HEK293T (cell line): Measurements from ENCODE around the gene CCDC171.
A peak's percentile ranks its signal among the peaks of the same experiment; 100 is the strongest.

Source experiments
- CTCF ChIA-PET: fragments of 350-600 bp; formaldehyde crosslinking; extraction: SDS; loops from one replicate; lab custom pipeline; 2021; ENCODE audit warnings: antibody characterized with exemption, inconsistent platforms; lab: Yijun Ruan, JAX
- POLR2A ChIA-PET: fragments of 350-600 bp; formaldehyde crosslinking; extraction: SDS; loops from one replicate; lab custom pipeline; 2020; ENCODE audit warnings: antibody characterized with exemption, inconsistent platforms; lab: Yijun Ruan, JAX
- DNase-seq: peaks from one replicate; pipeline ENCODE4 v3.0.0; 2012; ENCODE audit warnings: mixed read lengths; ENCODE audit errors: extremely low spot score
- ARNT ChIP-seq: fragments of 450-650 bp; IDR thresholded peaks from 2 replicates; pipeline ENCODE4 v1.6.1; 2017; ENCODE audit warnings: mild to moderate bottlenecking
- BHLHE40 ChIP-seq: fragments of 450-650 bp; IDR thresholded peaks from 2 replicates; pipeline ENCODE4 v1.6.1; 2016; ENCODE audit warnings: mild to moderate bottlenecking, moderate library complexity, borderline replicate concordance
- CTBP1 ChIP-seq: fragments of 450-650 bp; IDR thresholded peaks from 2 replicates; pipeline ENCODE4 v1.6.1; 2016; ENCODE audit warnings: borderline replicate concordance
- ELF4 ChIP-seq: fragments of 450-650 bp; IDR thresholded peaks from 2 replicates; pipeline ENCODE4 v1.6.1; 2017; ENCODE audit warnings: antibody characterized with exemption
- FOXA1 ChIP-seq: fragments of 450-650 bp; IDR thresholded peaks from 2 replicates; pipeline ENCODE4 v1.6.1; 2016; ENCODE audit warnings: mild to moderate bottlenecking
- FOXK2 ChIP-seq: fragments of 450-650 bp; IDR thresholded peaks from 2 replicates; pipeline ENCODE4 v1.6.1; 2016; ENCODE audit warnings: mild to moderate bottlenecking
- FOXM1 ChIP-seq: fragments of 450-650 bp; IDR thresholded peaks from 2 replicates; pipeline ENCODE4 v1.6.1; 2017; ENCODE audit warnings: mild to moderate bottlenecking, borderline replicate concordance
- HDGF ChIP-seq: fragments of 450-650 bp; IDR thresholded peaks from 2 replicates; pipeline ENCODE4 v1.6.1; 2017; ENCODE audit warnings: antibody characterized with exemption, borderline replicate concordance
- L3MBTL2 ChIP-seq: fragments of 450-650 bp; conservative IDR thresholded peaks from 2 replicates; pipeline ENCODE4 v1.6.1; 2016; ENCODE audit warnings: mild to moderate bottlenecking
- LEF1 ChIP-seq: fragments of 450-650 bp; IDR thresholded peaks from 2 replicates; pipeline ENCODE4 v1.6.1; 2017; ENCODE audit warnings: mild to moderate bottlenecking, borderline replicate concordance
- NFRKB ChIP-seq: fragments of 450-650 bp; IDR thresholded peaks from 2 replicates; pipeline ENCODE4 v1.6.1; 2016; ENCODE audit warnings: mild to moderate bottlenecking, moderate library complexity
- SP1 ChIP-seq: fragments of 450-650 bp; IDR thresholded peaks from 2 replicates; pipeline ENCODE4 v1.6.1; 2017
- SUZ12 ChIP-seq: fragments of 450-650 bp; IDR thresholded peaks from 2 replicates; pipeline ENCODE4 v1.6.1; 2016; ENCODE audit warnings: mild to moderate bottlenecking
- TARDBP ChIP-seq: fragments of 450-650 bp; IDR thresholded peaks from 2 replicates; pipeline ENCODE4 v1.6.1; 2016
- ZNF384 ChIP-seq: fragments of 450-650 bp; IDR thresholded peaks from 2 replicates; pipeline ENCODE4 v1.6.1; 2016
- TF ChIP-seq, protein P1 (sequence below): fragments of 450-650 bp; IDR thresholded peaks from 2 replicates; pipeline ENCODE4 v1.6.1; 2016

The CCDC171 gene

GRCh38 chr9:15552636-15553527 lies at the start of gene CCDC171:
Gene CCDC171, plus strand, starts transcription at chr9:15553043. Its CDS starts 11,046 bp downstream, at chr9:15564089.
- no peak for TF ChIP-seq FOXM1
- TF ChIP-seq ZNF384, result no peak
- TF ChIP-seq SP1, result no peak
- TF ChIP-seq FOXA1, result no peak
- TF ChIP-seq ELF4, result peak; percentile 21; the same call in 1 of the 2 replicates
- TF ChIP-seq SUZ12, result no peak
- TF ChIP-seq NFRKB, result no peak
- peak; percentile 65 for TF ChIP-seq L3MBTL2
- TF ChIP-seq, protein P1, sequence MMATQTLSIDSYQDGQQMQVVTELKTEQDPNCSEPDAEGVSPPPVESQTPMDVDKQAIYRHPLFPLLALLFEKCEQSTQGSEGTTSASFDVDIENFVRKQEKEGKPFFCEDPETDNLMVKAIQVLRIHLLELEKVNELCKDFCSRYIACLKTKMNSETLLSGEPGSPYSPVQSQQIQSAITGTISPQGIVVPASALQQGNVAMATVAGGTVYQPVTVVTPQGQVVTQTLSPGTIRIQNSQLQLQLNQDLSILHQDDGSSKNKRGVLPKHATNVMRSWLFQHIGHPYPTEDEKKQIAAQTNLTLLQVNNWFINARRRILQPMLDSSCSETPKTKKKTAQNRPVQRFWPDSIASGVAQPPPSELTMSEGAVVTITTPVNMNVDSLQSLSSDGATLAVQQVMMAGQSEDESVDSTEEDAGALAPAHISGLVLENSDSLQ, result no peak
- TF ChIP-seq CTBP1, result 0 out of 2 replicates have a peak, but pooled peaks have one; percentile 27
- no peak for TF ChIP-seq BHLHE40
- no peak for TF ChIP-seq FOXK2
- no peak for TF ChIP-seq HDGF
- no peak for TF ChIP-seq LEF1
- peak; percentile 89 for DNase-seq
- ChIA-PET CTCF (interaction anchor here (0.8 to 1.1 kb wide), 3 partner anchors 53 to 70 kb away, joined by 5 to 9 read pairs (median 5); no protein-coding TSS in a partner anchor), POLR2A (interaction anchor here (0.7 to 2.3 kb wide), 13 partner anchors 8 to 131 kb away, joined by 3 to 43 read pairs (median 4); partner anchors contain the start of gene PSIP1)

DNA sequence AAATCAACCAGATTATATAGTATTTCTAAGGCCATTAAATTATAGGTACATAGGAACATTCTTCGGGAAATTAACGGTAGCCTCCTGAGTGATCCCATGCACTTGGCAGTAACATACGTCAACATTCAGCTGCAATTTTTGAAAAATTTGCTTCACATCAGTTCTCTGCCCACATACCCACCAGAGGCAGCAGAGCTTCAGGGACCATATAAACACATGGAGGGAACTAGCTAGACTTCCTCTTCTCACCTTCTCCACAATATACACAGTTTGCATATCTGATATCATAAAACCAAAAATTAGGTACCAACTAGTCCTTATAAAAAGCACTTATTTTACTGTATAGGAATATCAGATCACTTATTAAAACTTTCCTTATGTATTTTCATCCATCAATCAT lies 46.9 kb upstream of the CCDC171 start:
- ChIA-PET POLR2A (no interaction called here), CTCF (no interaction called here)
- TF ChIP-seq CTBP1 (no peak), SP1 (no peak), FOXA1 (no peak), FOXM1 (no peak), ZNF384 (no peak), FOXK2 (no peak), SUZ12 (no peak), HDGF (no peak)
- TF ChIP-seq, protein P1, result no peak
- DNase-seq, result no peak

DNA sequence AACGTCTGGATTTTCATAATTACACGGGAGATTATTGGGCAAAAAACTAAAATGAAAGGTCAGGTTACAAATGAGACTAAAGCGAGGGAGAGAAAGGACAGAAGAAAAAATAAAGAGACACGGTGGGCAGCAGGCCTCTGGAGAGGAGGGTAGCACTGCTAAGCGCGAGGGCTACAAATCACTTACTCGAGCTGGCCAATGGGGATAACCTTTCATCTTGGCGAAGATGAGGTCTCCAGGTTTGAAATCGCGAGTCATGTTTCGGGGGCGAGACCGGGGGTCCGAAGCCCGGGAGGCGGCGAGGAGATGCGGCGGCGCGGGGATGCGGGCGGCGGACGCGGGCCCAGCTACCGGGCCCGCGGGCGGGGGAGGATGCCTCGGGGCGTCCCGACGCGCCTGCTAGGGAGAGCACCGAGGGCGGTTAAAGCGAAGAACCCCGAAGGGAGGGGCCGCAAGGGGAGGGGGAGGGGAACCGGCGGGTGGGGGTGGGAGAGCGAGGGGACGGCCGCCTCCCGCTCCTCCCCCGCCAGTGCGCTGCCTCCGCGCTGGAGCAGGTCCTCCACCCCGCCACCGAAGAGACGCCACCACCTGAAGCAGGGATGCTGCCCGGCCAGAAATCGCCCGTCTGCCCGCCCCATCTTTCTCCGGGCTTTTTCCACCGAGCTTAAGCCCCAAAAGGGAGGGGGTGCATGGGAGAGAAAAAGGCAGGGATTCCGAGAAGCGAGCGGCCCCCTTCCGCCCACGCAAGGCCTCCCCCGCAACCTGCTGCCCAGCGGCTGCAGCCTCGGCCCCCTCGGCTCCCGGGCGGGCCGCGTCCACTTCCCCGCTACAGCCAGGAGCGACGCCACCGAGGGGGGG lies 42.7 kb upstream of the CCDC171 start:
- ChIA-PET CTCF (no interaction called here), POLR2A (interaction anchor here (4.5 kb wide), 1 partner anchor 43 kb away, joined by 43 read pairs; the partner anchor contains the start of gene CCDC171)
- DNase-seq, result peak; percentile 48

GRCh38 chr9:15510789-15511575 lies 41.9 kb upstream of the CCDC171 start, which contains the start of gene PSIP1:
Gene PSIP1, minus strand, starts transcription at chr9:15510970. Its CDS starts 782 bp downstream, at chr9:15510188.
- DNase-seq, result peak; percentile 67
- CTCF ChIA-PET, result interaction anchor here (0.7 kb wide), 1 partner anchor 233 kb away, joined by 3 read pairs; no protein-coding TSS in a partner anchor

More for the DNA sequence above, 42.7 kb upstream of the CCDC171 start:
- no peak for TF ChIP-seq ZNF384
- TF ChIP-seq, protein P1, result peak; percentile 67

More at GRCh38 chr9:15510789-15511575, 41.9 kb upstream of the CCDC171 start, which contains the start of gene PSIP1:
- POLR2A ChIA-PET, result interaction anchor here (0.8 to 4.5 kb wide), 3 partner anchors 42 to 89 kb away, joined by 3 to 43 read pairs (median 3); partner anchors contain the start of gene CCDC171
- TF ChIP-seq FOXM1, result peak; percentile 79
- TF ChIP-seq ARNT, result no peak
- no peak for TF ChIP-seq LEF1
- TF ChIP-seq, protein P1, result peak; percentile 41; the same call in 1 of the 2 replicates
- peak; percentile 91 for TF ChIP-seq BHLHE40
- TF ChIP-seq TARDBP, result no peak
- TF ChIP-seq ZNF384, result no peak
- no peak for TF ChIP-seq CTBP1
- no peak for TF ChIP-seq ELF4
- no peak for TF ChIP-seq SUZ12
- peak; percentile 54; the same call in 1 of the 2 replicates for TF ChIP-seq L3MBTL2
- no peak for TF ChIP-seq FOXA1
